HCT116 (cell line): ENCODE measurements around the gene MLANA.

Experiments
- CBX3 ChIP-seq: IDR thresholded peaks from 2 replicates; pipeline ENCODE4 v1.6.1; 2012; ENCODE audit warnings: low read depth
- CEBPB ChIP-seq: IDR thresholded peaks from 2 replicates; pipeline ENCODE4 v1.6.1; 2012; ENCODE audit warnings: low read depth
- EZH2 ChIP-seq: fragments of 200-600 bp; sonication (generic); IDR thresholded peaks from 2 replicates; pipeline ENCODE4 v1.6.1; 2017; ENCODE audit warnings: antibody characterized with exemption, mixed run types
- EZH2phosphoT487 ChIP-seq: fragments of 200-600 bp; IDR thresholded peaks from 2 replicates; pipeline ENCODE4 v1.6.1; 2018; ENCODE audit warnings: antibody characterized with exemption, borderline replicate concordance
- POLR2A ChIP-seq: IDR thresholded peaks from 2 replicates; pipeline ENCODE4 v1.7.0; 2011; ENCODE audit warnings: borderline replicate concordance; ENCODE audit not compliant: insufficient read depth, insufficient read length; ENCODE audit errors: extremely low read depth
- POLR2AphosphoS5 ChIP-seq: IDR thresholded peaks from 2 replicates; pipeline ENCODE4 v1.6.1; 2011; ENCODE audit warnings: mild to moderate bottlenecking, low read depth, low read length, moderate library complexity
- SRF ChIP-seq: IDR thresholded peaks from 2 replicates; pipeline ENCODE4 v1.6.1; 2012; ENCODE audit warnings: low read depth
- TCF7L2 ChIP-seq: IDR thresholded peaks from 2 replicates; pipeline ENCODE4 v1.7.0; 2011; ENCODE audit warnings: borderline replicate concordance, inconsistent platforms; ENCODE audit not compliant: insufficient read depth, insufficient read length; ENCODE audit errors: extremely low read depth
- YY1 ChIP-seq: IDR thresholded peaks from 2 replicates; pipeline ENCODE4 v1.6.1; 2011; ENCODE audit warnings: low read length, low read depth, moderate library complexity, mild to moderate bottlenecking; ENCODE audit not compliant: insufficient replicate concordance; ENCODE audit errors: extremely low read depth
- ZFX ChIP-seq: fragments of 450-650 bp; IDR thresholded peaks from 2 replicates; pipeline ENCODE4 v1.6.1; 2017
- TF ChIP-seq, protein P1 (sequence below): IDR thresholded peaks from 2 replicates; pipeline ENCODE4 v1.6.1; 2012
- TF ChIP-seq, protein P2 (sequence below), 3 experiments: fragments of 200-600 bp in 1 of 3; sonication (generic) in 1 of 3; IDR thresholded peaks in 2 of 3; conservative IDR thresholded peaks in 1 of 3; 2 replicates each; pipeline ENCODE4 v1.5.1; 2012 to 2017; ENCODE audit warnings: low read depth in 2 of 3, low read length in 2 of 3, antibody characterized with exemption in 1 of 3, borderline replicate concordance in 1 of 3, control low read depth in 1 of 3, mild to moderate bottlenecking in 1 of 3, mixed read lengths in 1 of 3, mixed run types in 1 of 3, moderate library complexity in 1 of 3; ENCODE audit not compliant: insufficient read depth in 1 of 3
- TF ChIP-seq, protein P3 (sequence below): IDR thresholded peaks from 2 replicates; pipeline ENCODE4 v1.6.1; 2012; ENCODE audit warnings: low read depth

DNA sequence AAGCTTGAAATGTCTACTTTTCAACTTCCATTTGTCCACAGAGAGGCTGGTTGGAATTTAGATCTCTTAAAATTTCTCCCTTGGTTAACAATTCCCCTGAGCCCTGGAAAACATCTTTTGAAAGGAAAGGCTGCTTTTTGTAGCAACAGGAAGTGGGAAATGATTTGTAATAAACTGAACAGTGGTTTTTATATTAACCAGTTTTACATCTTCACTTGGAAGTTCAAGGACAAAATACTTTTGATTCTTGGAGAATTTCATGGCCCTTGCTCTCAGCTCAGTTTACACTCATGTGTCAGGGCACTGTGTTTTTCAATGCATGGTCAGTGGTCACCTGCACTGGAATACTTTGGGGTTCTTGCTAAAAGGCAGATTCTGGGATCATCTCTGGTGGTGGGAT lies 9.9 kb downstream of the MLANA start:
- no peak for TF ChIP-seq EZH2
- TF ChIP-seq, protein P1, sequence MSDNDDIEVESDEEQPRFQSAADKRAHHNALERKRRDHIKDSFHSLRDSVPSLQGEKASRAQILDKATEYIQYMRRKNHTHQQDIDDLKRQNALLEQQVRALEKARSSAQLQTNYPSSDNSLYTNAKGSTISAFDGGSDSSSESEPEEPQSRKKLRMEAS = no peak
- TF ChIP-seq, protein P2, sequence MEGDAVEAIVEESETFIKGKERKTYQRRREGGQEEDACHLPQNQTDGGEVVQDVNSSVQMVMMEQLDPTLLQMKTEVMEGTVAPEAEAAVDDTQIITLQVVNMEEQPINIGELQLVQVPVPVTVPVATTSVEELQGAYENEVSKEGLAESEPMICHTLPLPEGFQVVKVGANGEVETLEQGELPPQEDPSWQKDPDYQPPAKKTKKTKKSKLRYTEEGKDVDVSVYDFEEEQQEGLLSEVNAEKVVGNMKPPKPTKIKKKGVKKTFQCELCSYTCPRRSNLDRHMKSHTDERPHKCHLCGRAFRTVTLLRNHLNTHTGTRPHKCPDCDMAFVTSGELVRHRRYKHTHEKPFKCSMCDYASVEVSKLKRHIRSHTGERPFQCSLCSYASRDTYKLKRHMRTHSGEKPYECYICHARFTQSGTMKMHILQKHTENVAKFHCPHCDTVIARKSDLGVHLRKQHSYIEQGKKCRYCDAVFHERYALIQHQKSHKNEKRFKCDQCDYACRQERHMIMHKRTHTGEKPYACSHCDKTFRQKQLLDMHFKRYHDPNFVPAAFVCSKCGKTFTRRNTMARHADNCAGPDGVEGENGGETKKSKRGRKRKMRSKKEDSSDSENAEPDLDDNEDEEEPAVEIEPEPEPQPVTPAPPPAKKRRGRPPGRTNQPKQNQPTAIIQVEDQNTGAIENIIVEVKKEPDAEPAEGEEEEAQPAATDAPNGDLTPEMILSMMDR (IDR thresholded peaks at IDR 0.05 in 2 of 3, conservative IDR thresholded peaks at IDR 0.05 in 1 of 3; ENCODE audit: borderline replicate concordance in 1 of 3, insufficient read depth in 1 of 3, low read depth in 2 of 3, low read length in 2 of 3) = no peak
- no peak for TF ChIP-seq YY1
- TF ChIP-seq EZH2phosphoT487 = no peak
- no peak for TF ChIP-seq SRF
- TF ChIP-seq, protein P3, sequence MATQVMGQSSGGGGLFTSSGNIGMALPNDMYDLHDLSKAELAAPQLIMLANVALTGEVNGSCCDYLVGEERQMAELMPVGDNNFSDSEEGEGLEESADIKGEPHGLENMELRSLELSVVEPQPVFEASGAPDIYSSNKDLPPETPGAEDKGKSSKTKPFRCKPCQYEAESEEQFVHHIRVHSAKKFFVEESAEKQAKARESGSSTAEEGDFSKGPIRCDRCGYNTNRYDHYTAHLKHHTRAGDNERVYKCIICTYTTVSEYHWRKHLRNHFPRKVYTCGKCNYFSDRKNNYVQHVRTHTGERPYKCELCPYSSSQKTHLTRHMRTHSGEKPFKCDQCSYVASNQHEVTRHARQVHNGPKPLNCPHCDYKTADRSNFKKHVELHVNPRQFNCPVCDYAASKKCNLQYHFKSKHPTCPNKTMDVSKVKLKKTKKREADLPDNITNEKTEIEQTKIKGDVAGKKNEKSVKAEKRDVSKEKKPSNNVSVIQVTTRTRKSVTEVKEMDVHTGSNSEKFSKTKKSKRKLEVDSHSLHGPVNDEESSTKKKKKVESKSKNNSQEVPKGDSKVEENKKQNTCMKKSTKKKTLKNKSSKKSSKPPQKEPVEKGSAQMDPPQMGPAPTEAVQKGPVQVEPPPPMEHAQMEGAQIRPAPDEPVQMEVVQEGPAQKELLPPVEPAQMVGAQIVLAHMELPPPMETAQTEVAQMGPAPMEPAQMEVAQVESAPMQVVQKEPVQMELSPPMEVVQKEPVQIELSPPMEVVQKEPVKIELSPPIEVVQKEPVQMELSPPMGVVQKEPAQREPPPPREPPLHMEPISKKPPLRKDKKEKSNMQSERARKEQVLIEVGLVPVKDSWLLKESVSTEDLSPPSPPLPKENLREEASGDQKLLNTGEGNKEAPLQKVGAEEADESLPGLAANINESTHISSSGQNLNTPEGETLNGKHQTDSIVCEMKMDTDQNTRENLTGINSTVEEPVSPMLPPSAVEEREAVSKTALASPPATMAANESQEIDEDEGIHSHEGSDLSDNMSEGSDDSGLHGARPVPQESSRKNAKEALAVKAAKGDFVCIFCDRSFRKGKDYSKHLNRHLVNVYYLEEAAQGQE = no peak
- TF ChIP-seq CEBPB = no peak
- no peak for TF ChIP-seq POLR2A
- no peak for TF ChIP-seq POLR2AphosphoS5
- no peak for TF ChIP-seq CBX3
- TF ChIP-seq ZFX = no peak
- TF ChIP-seq TCF7L2 = no peak
